ENCODE results near the gene SLC15A3.

The SLC15A3 gene

GRCh38 chr11:60917267-60917666 is 34.7 kb downstream of the SLC15A3 start:
- no peak overlapping the region for H3K4me3 ChIP-seq (ENCODE audit: low read depth, low read length)
- TF ChIP-seq, protein P1, sequence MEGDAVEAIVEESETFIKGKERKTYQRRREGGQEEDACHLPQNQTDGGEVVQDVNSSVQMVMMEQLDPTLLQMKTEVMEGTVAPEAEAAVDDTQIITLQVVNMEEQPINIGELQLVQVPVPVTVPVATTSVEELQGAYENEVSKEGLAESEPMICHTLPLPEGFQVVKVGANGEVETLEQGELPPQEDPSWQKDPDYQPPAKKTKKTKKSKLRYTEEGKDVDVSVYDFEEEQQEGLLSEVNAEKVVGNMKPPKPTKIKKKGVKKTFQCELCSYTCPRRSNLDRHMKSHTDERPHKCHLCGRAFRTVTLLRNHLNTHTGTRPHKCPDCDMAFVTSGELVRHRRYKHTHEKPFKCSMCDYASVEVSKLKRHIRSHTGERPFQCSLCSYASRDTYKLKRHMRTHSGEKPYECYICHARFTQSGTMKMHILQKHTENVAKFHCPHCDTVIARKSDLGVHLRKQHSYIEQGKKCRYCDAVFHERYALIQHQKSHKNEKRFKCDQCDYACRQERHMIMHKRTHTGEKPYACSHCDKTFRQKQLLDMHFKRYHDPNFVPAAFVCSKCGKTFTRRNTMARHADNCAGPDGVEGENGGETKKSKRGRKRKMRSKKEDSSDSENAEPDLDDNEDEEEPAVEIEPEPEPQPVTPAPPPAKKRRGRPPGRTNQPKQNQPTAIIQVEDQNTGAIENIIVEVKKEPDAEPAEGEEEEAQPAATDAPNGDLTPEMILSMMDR (IDR thresholded peaks at IDR 0.05; ENCODE audit: low read depth, low read length, missing control alignments) = no peak
- DNase-seq (ENCODE audit: low read depth) = no peak

- TF ChIP-seq, protein P1 (IDR thresholded peaks at IDR 0.05; ENCODE audit: low read depth, low read length, missing control alignments) = no peak
- no peak overlapping the region for H3K4me3 ChIP-seq (ENCODE audit: low read depth, low read length)
- no peak for DNase-seq (ENCODE audit: low read depth)
Observed at GRCh38 chr11:60916669-60917206, 35.2 kb downstream of the SLC15A3 start.

GRCh38 chr11:60915248-60915914 is 36.6 kb downstream of the SLC15A3 start:
- DNase-seq (ENCODE audit: low read depth) = peak; percentile 68
- H3K4me3 ChIP-seq (ENCODE audit: low read depth, low read length) = peak overlapping the region; percentile 70
- TF ChIP-seq, protein P1 (IDR thresholded peaks at IDR 0.05; ENCODE audit: low read depth, low read length, missing control alignments) = peak; percentile 23

DNA sequence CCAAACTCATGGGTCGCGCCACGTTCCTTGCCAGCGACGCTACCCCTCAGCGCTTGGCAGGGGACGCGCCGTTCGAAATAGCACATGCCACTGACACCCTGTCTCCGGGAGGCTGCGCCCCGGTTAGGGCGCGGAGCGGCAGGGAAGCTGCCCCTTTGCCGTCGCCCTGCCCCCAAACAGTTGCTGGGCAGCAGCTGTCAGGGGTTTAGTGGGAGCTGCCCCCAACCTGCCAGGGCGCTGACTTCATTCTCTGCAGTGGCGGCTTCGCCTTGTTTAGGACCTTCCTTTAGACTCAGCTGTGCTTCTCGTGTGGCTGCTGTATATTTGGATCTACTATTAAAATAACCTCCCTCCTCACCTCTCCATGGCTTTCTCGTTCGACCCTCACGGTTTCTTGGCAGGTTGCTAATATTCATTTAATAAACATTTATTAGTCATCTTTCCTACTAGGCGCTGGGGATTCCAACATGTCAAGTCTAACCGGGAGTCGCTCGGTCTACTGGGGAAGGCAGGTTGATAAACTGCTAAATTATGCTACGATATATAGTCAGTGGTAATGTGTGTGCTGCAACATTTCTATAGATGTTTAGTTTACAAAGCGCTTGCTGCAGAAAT is 37.2 kb downstream of the SLC15A3 start:
- DNase-seq (ENCODE audit: low read depth) = no peak
- peak overlapping the region; percentile 70 for H3K4me3 ChIP-seq (ENCODE audit: low read depth, low read length)
- TF ChIP-seq, protein P1 (IDR thresholded peaks at IDR 0.05; ENCODE audit: low read depth, low read length, missing control alignments) = no peak

DNA sequence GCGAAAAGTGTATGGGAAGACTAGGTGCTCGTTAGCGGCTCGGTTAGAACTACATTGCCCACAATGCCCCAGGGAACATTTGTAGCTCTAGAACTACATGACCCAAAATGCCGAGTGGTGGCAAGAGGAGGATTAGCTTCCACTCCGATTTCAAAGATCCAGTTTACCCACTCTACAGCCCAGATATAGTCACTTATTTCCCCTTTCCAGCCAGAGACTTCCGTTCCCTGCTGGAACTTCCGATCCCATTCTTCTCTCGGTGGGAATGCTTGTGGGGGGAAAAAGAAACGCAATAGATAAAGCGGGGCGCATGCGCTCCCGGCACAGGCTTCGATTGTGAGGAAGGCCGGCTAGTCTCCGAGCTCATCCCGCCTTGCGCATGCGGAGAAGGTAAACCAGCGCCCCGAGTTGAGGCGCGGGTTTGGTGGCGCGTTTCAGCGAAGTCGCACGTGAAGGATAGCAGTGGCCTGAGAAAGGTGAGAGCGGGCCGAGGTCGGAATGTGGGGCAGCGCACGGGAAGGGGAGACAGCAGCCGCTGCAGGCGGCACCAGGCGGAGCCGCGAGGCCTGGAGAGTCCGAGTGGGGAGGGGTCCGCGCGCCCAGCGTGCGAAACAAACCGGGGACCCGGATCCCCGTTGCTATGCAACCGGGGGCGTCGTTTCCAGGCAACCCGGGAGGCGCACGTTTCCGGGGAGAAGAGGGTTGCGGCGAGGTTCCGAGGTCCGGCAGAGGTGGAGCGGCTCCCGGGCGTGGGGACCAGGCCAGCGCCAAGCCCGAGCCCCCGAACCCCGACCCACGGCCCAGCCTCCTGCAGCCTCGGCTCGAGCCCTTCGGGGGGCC is 38.0 kb downstream of the SLC15A3 start, which contains the start of gene TMEM109:
Gene TMEM109, plus strand, starts transcription at position 366 of the 840 bp plus-strand sequence. CDS start 5,536 bp downstream, outside the sequence.
- DNase-seq (ENCODE audit: low read depth) = peak; percentile 75
- peak within 1 kb of the TSS; percentile 70 for H3K4me3 ChIP-seq (ENCODE audit: low read depth, low read length)
- TF ChIP-seq, protein P1 (IDR thresholded peaks at IDR 0.05; ENCODE audit: low read depth, low read length, missing control alignments) = no peak

DNA sequence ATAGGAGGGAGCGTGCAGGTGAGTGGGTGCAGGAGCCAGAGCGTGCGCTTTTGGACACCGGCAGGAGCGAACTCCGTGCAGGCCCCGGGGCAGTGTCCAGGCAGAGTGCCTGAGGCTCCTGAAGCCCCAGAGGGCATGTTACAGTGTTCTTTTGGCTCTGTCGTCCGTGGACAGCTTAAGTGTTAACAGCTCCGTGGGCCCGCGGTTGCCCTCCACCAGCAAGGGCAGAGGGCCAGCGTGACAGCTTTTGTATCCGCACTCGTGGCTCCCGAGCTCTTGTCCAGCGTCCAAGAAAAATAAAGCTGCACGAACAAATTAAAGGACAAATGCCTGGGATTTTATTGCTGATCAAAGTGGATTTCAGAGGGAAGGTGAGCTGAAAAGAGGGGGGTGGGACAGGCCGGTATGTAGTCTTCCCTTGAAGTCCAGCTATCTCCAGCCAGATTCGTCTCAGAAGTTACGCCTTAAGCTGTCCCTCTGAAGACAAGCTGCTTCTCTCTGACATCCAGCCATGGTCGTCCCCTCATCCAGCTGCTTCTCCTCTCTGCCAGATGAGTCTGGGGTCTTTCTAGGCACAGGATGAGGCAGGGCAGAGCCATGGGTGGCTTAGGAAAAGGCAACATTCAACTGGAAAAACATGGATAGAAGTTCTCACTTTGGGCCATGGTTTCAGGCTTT is 39.0 kb downstream of the SLC15A3 start:
- DNase-seq (ENCODE audit: low read depth) = no peak
- TF ChIP-seq, protein P1 (IDR thresholded peaks at IDR 0.05; ENCODE audit: low read depth, low read length, missing control alignments) = no peak
- no peak overlapping the region for H3K4me3 ChIP-seq (ENCODE audit: low read depth, low read length)

All from GM12864 (cell line).